Measurements from ENCODE around the gene GNRHR.

Gene GNRHR

DNA sequence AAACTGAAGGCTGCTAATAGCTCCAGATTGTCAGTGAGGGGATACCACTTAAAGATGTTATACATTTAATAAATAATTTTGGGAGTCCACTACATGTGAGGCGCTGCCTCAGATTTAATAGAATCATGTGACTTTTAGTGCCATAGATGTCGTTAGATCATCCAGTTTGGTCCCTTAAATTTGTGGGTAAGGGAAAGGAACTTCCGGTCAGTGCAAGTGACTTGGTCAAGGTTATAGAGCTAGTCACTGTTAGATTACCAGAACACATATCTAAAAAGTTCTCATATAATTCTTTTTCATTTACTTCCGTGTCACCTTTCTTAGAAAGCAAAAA is 52.7 kb downstream of the GNRHR start:
- Histone ChIP-seq H3K27me3 (replicated peaks) (no peaks in the 10 kb centered on the region), H3K27ac (peak overlapping the region; percentile 84), H3K36me3 (replicated peaks) (no peaks in the 10 kb centered on the region), H3K4me3 (ENCODE audit: low read depth, low read length) (peak overlapping the region; percentile 82)
- TF ChIP-seq, protein P1, sequence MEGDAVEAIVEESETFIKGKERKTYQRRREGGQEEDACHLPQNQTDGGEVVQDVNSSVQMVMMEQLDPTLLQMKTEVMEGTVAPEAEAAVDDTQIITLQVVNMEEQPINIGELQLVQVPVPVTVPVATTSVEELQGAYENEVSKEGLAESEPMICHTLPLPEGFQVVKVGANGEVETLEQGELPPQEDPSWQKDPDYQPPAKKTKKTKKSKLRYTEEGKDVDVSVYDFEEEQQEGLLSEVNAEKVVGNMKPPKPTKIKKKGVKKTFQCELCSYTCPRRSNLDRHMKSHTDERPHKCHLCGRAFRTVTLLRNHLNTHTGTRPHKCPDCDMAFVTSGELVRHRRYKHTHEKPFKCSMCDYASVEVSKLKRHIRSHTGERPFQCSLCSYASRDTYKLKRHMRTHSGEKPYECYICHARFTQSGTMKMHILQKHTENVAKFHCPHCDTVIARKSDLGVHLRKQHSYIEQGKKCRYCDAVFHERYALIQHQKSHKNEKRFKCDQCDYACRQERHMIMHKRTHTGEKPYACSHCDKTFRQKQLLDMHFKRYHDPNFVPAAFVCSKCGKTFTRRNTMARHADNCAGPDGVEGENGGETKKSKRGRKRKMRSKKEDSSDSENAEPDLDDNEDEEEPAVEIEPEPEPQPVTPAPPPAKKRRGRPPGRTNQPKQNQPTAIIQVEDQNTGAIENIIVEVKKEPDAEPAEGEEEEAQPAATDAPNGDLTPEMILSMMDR (IDR thresholded peaks at IDR 0.05; ENCODE audit: low read depth, low read length, missing control alignments): no peak
- no peak for DNase-seq
- in situ Hi-C loops (cut with HindIII; ENCODE audit: low pct_ligation_motif_present, low sequenced_read_pairs): no loop called here

DNA sequence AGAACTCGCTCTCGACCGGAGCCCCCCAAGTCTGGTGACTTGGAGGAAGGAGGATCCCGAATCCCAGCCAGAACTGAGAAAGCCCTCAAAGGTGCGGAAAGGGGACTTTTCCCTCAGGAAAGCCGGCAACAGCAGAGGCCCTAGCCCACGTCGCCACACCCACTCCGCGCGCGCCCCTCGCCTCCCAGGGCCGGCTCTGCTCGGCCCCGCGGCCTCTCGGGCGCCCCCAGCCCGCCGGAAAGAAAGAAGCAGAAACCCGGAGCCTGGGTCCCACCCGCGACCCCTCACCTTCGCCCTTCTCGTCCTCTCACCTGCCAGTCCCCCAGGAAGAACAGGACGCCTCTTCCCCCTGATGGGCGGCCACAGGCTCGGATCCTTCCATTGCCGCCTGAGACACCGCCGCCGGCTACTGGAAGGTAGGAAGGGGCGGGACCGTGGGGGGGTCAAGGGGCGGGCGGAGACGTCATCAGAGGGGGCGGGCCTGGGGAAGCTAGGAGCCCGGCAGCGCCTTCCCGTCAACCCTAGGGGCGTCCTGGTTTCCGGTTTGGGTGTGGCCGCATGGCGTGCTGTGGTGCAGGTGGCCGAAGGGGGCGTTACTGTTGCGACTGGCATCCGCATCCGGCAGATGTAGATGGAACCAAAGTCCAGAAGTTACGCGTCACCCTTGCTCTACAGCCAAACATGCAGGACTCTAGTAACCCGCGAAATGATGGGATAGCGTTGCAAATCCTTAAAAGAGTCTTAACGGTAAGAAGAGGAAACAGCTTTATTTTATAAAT is 53.3 kb downstream of the GNRHR start, which contains the start of gene UBA6:
UBA6 (minus strand) TSS at position 418 of the 779 bp plus-strand sequence; CDS start at position 382, 36 bp downstream.
- in situ Hi-C loops (cut with HindIII; ENCODE audit: low pct_ligation_motif_present, low sequenced_read_pairs): no loop called here

DNA sequence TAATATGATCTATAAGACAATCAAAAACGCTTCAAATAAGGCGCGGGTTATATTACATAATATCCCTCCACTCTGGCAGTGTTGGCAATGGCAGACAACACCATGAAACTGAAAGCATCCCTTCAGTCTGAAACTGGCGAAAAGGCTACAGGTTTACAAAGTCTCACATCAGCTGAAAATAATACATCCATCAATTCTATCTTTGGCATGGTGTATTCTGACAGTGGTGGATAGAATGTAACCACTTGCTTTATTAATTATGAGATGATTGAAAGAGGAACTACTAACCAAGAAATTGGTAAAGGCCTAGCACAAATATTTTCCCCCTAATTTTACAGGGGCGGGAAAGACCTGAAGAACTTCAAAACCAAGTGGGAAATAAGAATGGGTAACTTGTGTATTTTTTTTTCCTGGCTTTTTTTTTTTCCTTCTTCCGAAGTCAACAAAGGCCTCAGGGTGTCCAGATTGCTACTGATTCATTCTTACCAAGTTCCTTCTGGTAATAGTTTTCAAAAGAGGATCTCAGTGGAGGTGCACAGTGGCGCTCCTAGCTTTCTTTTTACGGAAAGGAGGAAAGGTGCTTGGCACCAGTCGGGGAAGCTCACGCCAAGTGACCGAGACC is 54.0 kb downstream of the GNRHR start:
- DNase-seq: no peak
- Histone ChIP-seq H3K27ac (peak overlapping the region; percentile 84), H3K36me3 (replicated peaks) (no peaks in the 10 kb centered on the region), H3K4me3 (ENCODE audit: low read depth, low read length) (peak overlapping the region; percentile 82), H3K27me3 (replicated peaks) (no peaks in the 10 kb centered on the region)
- in situ Hi-C loops (cut with HindIII; ENCODE audit: low pct_ligation_motif_present, low sequenced_read_pairs): no loop called here
- TF ChIP-seq, protein P1 (IDR thresholded peaks at IDR 0.05; ENCODE audit: low read depth, low read length, missing control alignments): no peak

More for the DNA sequence above, 53.3 kb downstream of the GNRHR start, which contains the start of gene UBA6:
- H3K27ac ChIP-seq: peak within 1 kb of the TSS; percentile 84
- TF ChIP-seq, protein P1 (IDR thresholded peaks at IDR 0.05; ENCODE audit: low read depth, low read length, missing control alignments): peak; percentile 43
- peak; percentile 96 for DNase-seq
- no peaks in the 10 kb centered on the region for H3K27me3 ChIP-seq (replicated peaks)
- peak within 1 kb of the TSS; percentile 82 for H3K4me3 ChIP-seq (ENCODE audit: low read depth, low read length)
- H3K36me3 ChIP-seq (replicated peaks): no peaks in the 10 kb centered on the region

DNA sequence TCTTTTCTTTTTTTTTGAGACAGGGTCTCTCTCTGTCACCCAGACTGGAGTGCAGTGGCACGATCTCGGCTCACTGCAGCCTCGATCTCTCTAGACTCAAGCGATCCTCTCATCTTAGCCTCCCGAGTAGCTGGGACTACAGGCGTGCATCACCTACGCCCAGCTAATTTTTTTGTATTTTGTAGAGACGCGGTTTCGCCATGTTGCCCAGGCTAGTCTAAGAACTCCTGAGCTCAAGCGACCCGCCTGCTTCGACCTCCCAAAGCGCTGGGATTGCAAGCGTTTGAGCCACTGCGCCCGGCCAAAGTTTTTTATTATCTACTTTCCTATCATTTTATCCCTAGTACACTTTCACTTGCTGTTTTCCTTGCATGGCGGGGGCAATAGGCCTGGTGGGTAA is 54.6 kb downstream of the GNRHR start:
- in situ Hi-C loops (cut with HindIII; ENCODE audit: low pct_ligation_motif_present, low sequenced_read_pairs): no loop called here
- Histone ChIP-seq H3K27me3 (replicated peaks) (no peaks in the 10 kb centered on the region), H3K4me3 (ENCODE audit: low read depth, low read length) (peak overlapping the region; percentile 82), H3K36me3 (replicated peaks) (no peaks in the 10 kb centered on the region), H3K27ac (no peak overlapping the region)
- DNase-seq: no peak
- TF ChIP-seq, protein P1 (IDR thresholded peaks at IDR 0.05; ENCODE audit: low read depth, low read length, missing control alignments): no peak

DNA sequence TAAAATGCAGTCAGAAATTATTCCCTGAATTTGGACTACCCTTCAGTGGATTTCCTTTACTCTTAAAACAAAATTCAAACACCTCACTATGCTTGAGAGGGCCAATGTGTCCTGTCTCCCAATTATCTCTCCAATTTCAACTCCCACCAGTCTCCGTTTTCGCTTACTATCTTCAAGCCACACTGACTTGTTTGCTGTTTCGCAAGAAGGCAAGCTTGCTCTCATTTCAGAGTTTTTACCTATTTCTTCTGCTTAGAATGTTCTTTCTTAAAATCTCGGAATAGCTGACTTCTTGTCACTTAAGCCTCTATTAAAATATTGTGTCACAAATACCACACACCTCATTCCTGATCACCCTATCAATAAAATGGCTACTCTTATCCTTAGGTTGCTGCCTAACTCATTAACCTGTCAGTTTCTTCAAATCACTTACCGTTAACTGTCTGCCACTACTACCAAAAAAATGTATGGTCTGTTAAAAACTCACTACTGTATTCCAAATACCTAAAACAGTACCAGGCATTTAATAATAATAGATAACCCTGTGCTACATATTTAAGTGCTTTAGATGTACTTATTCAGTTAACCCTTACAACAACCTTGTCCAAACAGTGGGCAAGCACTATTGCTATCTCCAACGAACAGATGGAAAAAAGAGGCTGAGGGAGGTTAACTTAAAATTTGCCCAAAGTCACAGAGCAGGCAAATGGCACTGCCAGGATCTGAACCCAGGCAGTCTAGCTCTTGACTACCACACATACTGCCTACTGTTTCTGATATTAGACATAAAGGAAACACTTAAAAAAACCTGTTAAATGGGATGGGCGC is 56.1 kb downstream of the GNRHR start:
- DNase-seq: no peak
- in situ Hi-C loops (cut with HindIII; ENCODE audit: low pct_ligation_motif_present, low sequenced_read_pairs): no loop called here
- H3K4me3 ChIP-seq (ENCODE audit: low read depth, low read length): no peak overlapping the region
- peaks cover 2% of the 10 kb centered on the region for H3K36me3 ChIP-seq (replicated peaks)
- TF ChIP-seq, protein P1 (IDR thresholded peaks at IDR 0.05; ENCODE audit: low read depth, low read length, missing control alignments): no peak
- H3K27me3 ChIP-seq (replicated peaks): no peaks in the 10 kb centered on the region
- no peak overlapping the region for H3K27ac ChIP-seq
